HG03159 (cell line): ENCODE results near the gene TRAPPC12.
"Not testable (repeated sequence)": the region's sequence is repeated elsewhere in the genome, so short reads cannot be mapped to it uniquely, and the experiment has no call there.

Source experiments
- ATAC-seq: cut with Tn5 transposase; IDR thresholded peaks from one replicate; pipeline ENCODE4 v1.9.1; 2021; ENCODE audit warnings: mild to moderate bottlenecking, moderate library complexity; ENCODE audit not compliant: unreplicated experiment

The TRAPPC12 gene

GRCh38 chr2:3451926-3452671 is 72.6 kb downstream of the TRAPPC12 start:
- no peak for ATAC-seq

GRCh38 chr2:3453190-3453999 is 73.9 kb downstream of the TRAPPC12 start:
- ATAC-seq, result no peak

- ATAC-seq, result not testable (repeated sequence)
Measured at GRCh38 chr2:3454005-3454404, 74.5 kb downstream of the TRAPPC12 start.

GRCh38 chr2:3454802-3455201 is 75.3 kb downstream of the TRAPPC12 start:
- no peak for ATAC-seq

GRCh38 chr2:3456125-3456524 is 76.6 kb downstream of the TRAPPC12 start:
- no peak for ATAC-seq

GRCh38 chr2:3457524-3458395 is 78.3 kb downstream of the TRAPPC12 start:
- ATAC-seq, result no peak

- ATAC-seq, result no peak
Measured at GRCh38 chr2:3458396-3459184, 79.1 kb downstream of the TRAPPC12 start.

- no peak for ATAC-seq
Measured at GRCh38 chr2:3459185-3460015, 79.9 kb downstream of the TRAPPC12 start.

- ATAC-seq, result no peak
Measured at GRCh38 chr2:3460156-3460555, 80.7 kb downstream of the TRAPPC12 start.

- ATAC-seq, result no peak
Measured at GRCh38 chr2:3460831-3461800, 81.6 kb downstream of the TRAPPC12 start.

- peak; percentile 74 for ATAC-seq
Measured at GRCh38 chr2:3461801-3462492, 82.5 kb downstream of the TRAPPC12 start.

GRCh38 chr2:3462493-3463104 is 83.1 kb downstream of the TRAPPC12 start:
- ATAC-seq, result peak; percentile 3

- no peak for ATAC-seq
Measured at GRCh38 chr2:3463186-3463835, 83.8 kb downstream of the TRAPPC12 start.

GRCh38 chr2:3463944-3464343 is 84.5 kb downstream of the TRAPPC12 start:
- ATAC-seq, result no peak

GRCh38 chr2:3464401-3465005 is 85.0 kb downstream of the TRAPPC12 start:
- no peak for ATAC-seq

- ATAC-seq, result no peak
Measured at GRCh38 chr2:3465328-3465727, 85.8 kb downstream of the TRAPPC12 start.
